HG03060 (cell line): ENCODE results near the gene ANKRD44.

Source experiments
- ATAC-seq: cut with Tn5 transposase; IDR thresholded peaks from one replicate; pipeline ENCODE4 v1.9.1; 2021; ENCODE audit warnings: low read depth, moderate number of reproducible peaks; ENCODE audit not compliant: unreplicated experiment

Gene ANKRD44

DNA sequence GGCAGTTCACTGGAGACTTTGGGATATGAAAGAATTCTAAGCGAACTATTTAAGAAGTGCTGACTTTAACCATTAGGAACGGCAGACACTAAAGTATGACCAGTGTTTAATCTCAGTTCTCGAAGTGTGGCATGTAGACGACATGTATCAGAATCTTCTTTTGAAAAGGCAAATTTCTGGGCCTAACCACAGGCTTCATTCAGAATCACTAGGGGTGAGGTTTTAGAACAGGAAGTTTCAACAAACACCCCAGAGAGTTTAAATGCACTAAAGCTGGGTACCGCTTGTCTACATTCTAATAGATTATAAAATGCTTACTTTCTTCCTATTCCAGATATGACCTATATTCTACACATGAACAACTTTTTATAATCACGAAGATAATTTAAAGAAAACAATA lies 180.3 kb downstream of the ANKRD44 start:
- peak; percentile 87 for ATAC-seq

DNA sequence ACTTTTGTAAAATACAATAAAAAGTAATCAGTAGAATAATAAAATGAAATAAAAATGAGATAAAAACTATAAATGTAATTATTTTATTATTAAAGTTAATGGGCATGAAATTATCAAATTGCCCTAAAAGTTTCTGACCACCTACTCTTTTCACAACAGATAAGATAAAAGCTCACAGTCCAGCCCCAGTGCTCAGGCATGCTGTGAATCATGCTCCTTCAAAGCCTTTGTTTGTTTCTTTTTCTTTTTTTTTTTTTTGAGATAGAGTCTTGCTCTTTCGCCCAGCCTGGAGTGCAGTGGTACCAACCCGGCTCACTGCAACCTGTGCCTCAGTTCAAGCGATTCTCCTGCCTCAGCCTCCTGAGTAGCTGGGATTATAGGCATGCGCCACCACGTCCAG lies 181.7 kb downstream of the ANKRD44 start:
- no peak for ATAC-seq

DNA sequence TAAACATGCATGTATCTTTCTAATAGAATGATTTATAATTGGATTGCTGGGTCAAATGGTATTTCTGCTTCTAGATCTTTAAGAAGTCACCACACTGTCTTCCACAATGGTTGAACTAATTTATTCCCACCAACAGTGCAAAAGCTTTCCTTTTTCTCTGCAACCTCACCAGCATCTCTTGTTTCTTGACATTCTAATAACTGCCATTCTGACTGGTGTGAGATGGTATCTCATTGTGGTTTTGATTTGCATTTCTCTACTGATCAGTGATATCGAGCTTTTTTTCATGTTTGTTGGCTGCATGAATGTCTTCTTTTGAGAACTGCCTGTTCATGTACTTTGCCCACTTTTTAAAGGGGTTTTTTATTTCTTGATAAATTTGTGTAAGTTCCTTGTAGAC lies 182.5 kb downstream of the ANKRD44 start:
- no peak for ATAC-seq

DNA sequence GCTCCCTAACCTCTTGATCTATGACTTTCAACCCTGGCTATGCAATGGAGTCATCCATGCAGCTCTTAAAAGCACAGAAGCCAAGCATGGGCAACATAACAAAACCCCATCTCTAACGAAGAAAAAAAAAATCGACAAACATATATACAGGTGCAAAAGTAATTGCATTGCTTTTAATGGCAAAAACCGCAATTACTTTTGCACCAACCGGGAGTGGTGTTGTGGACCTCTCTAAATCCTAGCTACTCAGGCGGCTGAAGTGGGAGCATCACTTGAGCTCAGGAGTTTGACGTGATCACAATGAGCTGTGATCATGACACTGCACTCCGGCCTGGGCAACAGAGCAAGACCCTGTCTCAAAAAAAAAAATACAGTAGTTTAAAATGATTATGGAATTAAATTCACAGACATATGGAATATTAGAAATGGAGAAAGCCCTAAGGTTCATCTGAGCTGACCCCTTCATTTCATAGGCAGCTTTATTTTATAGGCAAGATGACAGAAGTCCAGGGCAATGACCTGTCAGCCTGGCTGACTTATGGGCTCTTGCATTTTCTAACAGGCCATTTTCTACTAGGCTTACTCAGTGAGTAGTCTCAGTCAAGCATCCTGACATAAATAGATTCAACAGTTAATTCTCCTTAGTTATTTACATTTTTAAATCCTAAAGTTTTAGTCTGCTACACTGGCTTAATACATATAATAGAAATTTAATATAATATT lies 183.8 kb downstream of the ANKRD44 start:
- no peak for ATAC-seq

DNA sequence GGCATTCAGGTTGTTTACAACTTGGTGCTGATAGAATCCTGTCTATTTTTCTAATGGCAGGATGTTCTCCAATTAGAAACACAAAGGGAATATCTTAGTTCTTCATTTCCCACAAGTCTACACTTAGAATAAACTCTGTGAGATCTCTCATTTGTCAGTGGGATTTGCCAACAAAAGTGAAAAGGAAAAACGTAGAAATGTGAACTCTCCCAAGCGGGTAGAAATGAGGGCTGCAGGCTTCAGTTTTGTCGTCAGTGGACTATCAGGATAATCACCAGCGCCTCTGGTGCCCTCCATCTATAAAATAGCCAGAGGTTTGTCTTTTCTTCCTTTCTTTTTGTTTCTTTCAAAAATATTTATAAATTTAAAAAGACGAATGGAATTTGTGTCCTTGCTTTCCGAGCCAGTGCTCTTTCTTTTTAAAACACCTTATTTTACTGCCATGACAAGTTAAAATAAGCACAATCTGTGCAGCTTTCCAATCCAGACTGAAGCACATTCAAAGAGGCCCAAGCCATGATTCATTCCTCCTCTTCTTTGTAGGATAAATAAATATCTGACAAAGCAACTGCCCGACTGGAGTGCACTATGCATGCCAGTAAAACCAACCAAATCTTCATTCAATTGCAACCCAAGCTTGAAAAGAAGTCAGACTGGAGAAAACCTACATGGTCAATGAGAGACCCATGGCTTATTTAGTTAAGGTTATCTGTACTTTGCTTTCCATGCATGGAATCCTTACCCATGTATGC lies 185.8 kb downstream of the ANKRD44 start:
- ATAC-seq, result no peak

DNA sequence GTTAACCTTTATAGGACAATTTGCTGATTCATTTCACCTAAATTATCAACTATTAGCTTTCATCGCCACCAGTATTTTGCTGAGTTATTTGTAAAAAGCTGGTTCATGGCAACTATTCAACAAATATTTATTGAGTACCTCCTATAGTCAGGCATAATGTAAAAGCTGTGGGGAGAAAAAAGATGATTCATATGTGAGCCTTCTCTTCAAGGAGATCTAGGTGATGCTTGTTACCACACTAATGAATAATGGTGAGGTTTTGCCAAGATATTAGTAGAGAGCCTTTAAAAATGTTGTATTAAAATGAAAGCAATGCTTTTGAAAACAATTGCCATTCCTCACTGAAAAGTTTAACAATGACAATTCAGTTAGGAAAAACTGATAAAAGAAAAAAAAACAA lies 187.8 kb downstream of the ANKRD44 start:
- ATAC-seq, result no peak

DNA sequence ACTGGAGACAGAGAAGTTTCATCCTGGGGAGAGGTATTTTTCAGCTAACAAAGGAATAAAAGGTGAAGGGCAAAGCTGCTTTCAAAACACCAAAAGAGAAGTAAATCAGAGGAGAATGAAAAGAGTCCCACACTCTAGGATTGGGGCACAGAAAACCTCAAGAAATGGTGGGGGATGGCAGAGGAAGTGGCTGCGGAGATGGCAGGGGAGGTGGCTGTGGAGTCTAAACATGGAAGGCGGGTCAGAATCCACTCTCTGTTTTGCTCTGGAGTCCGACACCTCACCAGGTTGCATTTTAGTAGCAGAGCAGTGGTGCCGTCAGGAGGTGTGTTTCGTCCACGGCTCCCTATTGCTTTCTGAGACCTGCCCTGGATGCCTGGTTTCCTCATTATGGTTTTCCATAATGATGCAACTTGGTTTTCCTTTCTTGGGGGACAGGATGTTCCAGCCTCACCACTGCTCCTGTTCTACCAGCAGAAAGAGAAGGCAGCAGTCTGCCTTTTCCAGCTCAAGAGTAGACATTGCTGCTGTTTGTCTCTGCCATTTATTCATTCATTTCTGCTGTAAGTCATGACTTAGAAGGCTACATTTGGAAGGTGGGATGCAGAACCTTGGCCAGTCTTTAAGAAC lies 188.7 kb downstream of the ANKRD44 start:
- no peak for ATAC-seq

DNA sequence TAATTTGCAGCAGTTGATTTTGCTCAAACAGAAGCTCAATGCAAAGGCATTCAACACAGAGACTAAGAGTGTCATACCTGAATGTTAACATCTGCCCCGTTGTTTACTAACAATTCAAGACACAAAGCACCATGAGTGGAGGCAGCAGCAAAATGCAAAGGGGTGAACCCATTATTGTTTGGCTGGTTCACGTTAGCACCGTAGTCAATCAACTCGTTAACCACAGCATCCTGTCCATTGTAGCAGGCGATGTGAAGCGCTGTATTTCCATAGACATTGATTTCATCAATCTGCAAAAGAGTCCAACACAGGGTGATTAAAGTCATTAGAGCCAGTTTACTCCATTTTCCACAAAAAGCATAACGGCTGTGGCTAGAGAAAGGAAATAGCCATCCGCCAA lies 189.3 kb downstream of the ANKRD44 start:
- no peak for ATAC-seq

DNA sequence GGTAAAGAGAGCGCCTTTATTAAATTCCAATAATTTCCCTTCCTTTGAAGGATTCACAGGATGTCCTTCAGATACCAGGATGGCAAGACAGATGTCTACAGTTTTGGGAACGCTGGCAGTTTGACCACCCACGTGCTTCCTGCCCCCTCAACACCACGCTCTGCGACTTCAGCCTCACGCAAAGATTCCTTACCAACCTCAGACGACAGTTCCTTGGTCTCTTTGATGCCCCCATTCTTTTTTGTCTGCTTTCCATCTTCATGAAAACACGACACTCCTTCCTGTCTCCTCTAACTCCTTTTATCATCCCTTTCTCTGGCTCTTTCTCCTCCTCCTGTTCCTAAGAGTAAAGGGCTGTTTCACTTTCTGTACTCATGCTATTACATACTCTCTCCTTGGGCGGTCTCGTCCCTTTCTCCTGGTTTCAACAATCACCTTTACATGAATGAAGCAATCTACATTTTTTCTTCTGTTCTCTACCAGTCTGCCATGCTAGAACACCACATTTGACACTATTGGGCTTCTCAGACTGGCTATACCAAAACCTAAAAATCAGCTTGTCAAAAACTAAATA lies 194.2 kb downstream of the ANKRD44 start:
- ATAC-seq, result no peak

DNA sequence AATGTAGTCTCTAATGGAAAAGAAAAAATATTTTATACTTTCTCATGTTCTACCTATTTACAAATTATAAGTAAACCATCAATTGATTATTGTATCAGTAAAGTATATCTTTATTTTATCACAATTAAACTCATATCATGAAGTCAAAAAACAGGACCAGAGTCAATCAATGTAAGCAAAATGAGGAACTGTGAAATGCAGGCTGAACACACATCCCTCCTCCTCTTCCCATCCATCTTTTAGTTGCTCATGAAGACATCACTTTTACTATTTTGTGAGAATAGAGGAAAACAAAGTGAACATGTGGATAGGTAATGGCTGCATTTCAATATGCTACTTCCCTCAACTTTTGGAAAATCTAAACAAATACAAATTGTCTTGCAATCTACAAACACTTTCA lies 195.3 kb downstream of the ANKRD44 start:
- no peak for ATAC-seq

DNA sequence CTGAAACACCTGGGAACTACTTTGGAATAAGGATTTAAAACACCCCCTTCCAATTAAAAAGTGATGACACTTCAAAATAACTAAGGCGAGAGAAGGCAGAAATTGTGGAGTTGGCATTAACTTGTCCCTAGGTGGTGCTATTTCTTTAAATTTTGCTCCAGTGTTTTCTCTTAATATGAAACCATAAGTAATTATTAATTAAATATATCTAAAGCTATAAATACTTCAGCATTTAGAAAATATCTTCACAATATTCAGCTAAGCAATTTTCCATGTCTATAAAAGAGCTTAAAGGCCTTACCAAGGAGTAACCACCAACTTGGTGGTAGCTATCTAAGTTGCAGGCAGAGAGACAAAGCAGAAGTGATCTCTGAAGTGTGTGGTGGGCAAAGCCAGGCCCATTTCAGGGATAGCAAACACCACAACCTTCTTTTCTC lies 197.3 kb downstream of the ANKRD44 start:
- ATAC-seq, result no peak

DNA sequence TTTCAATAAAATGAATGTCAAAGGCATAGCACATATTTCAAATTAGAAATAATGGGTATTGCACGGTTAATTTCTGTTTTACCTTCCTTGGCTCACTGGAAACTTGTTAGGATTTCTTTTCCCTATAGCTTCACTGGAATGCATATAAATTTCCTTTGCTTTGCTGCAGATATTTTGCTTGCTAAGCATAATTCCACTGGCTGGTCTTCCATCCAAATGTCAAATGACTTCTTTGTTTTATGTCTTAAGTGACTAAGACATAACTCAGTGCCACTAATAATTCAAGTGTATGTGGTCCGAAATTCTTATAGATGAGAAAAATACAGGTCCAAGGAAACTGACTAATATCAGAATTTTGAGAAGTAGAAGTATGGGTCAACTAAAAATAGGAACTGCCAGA lies 201.3 kb downstream of the ANKRD44 start:
- ATAC-seq, result no peak

DNA sequence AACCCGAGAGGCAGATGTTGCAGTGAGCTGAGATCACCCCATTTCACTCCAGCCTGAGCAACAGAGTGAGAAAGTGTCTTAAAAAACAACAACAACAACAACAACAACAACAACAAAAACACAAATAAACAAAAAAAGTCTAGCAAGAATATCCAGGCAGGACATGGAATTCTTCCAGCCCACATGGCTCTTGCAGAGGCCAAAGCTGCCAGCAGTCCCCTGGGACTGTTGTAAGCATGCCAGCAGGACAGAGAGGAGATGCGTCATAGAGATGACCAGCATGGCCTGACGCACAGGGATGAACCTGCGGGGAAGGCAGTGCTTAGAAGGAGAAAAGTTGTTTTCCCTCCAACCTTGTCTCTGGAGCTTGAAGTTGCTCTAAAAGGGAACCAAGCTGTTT lies 201.8 kb downstream of the ANKRD44 start:
- ATAC-seq, result no peak

DNA sequence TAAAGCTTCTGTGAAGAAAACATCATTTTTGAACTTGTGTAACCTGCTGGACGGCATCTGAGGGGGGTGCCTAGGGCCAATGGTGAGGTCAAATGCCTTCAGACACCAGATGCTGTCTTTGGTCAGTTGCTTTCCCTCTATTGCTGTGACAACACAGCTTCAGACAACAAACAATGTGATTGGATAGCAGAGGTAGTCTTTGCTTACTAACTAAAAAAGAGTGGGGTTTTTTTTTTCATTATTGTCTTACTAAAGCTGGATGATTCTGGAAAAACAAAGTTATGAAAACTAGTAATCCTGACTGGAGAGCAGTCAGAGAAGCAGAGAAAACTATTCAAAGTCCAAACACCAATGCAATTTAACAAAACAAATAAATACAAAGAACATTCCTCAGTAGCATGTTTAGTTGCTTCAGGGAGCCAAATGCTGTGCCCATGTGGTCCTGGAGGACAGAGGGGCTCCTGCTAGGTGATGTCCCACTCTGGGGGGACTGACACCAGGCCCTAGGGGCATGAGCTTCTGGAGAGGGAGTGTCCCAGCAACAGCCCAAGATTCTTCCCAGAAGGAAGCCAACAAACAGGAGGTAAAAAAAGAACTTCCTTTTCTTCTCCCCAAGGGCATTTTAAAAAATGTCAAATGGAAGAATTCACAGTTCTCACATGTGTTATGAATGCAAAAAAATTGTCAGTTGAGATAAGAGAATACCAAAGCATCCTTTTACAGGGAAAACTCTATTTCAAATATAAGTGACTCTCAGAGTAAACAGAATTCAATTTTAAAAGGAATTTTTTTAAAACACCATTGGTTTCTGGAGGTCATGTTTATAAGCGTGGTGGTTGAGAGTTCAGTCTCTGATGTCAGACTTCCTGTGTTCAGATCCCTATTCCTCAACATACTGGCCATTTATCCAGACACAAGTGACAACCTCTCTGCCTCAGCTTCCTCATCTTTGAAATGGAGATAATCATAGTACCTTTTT lies 203.0 kb downstream of the ANKRD44 start:
- no peak for ATAC-seq

DNA sequence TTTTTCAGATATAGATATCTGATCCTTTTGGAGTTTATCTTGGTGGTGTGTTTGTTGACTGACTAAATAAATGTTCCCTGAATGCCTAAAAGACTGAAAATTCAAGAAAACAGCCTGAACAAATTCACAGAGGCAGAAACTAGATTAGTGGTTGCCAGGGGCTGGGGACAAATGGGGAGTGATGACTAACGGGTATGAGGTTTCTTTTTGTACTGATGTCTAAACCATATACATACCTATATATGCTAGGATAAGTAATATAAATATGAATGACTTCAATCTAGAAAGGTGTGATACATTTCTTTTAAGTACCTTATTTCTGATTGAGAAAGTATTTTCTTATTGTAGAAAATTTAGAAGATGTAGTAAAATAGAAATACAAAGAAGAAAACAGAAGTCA lies 207.2 kb downstream of the ANKRD44 start:
- no peak for ATAC-seq

DNA sequence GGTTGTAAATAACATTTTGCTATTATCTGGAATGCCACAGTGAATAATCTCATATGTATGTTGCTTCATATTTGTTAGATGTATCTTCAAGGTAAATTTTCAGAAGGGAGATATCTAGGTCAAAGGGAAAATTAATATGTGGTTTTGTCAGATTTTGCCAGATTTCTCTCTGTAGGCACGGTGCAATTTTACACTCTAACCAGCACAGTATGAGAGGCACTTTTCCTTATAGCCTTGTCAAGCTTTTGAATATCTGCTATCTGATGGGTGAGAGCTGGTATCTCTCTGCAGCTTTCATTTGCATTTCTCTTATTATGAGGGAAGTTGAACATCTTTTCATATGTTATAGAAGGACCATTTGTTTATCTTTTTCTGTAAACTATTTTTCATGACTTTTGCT lies 208.3 kb downstream of the ANKRD44 start:
- ATAC-seq, result no peak

DNA sequence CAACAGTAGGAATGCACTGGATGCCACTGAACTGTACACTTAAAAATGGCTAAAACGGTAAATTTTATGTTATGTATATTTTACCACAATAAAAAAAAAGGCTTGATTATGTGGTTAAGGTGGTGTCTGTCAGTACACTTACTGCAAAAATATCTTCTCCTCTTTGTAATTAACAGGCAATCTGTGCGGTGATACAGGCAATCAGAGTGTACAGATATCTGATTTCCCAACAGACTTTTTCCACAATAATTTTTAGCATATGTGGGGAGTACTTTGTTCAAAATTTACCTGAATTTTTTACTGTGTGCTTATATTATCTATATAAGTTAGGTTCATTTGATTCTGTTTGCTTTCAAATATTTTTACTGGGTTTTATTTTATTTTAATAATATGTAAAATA lies 209.1 kb downstream of the ANKRD44 start:
- no peak for ATAC-seq

DNA sequence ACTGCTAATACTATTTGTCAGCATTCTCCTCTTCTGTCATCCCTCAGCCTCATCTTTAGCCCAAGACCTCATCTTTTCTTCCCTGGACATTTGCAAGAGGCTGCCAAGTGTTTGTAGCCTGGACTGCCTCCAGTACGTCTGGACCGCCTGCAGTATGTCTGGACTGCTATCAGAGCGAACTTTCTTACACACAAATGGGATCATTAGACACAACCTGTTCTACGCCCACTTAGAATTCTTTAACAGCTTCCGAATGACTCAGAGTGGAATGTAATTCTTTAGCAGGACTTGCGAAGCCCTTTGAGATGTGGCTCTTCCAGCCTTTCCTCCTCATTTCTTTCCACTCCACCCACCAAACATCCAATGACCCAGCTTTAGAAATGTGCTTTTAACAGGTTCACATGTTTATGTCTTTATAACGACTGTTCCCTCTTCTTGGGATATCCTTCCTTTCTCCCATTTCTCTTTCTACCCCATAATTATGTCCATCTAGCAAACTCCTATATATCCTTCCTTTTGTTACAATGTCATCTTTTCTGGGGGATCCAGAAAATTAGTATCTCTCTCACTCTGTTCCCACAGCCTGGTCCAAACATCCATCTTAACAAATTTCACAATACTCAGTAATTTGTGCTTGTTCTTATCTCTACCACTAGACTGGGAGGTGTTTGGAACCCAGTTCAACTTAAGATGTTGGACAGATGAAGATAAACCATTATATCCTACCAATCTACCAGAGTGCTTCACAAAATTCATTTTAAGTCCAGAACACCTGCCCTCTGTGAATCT lies 212.8 kb downstream of the ANKRD44 start:
- ATAC-seq, result no peak

DNA sequence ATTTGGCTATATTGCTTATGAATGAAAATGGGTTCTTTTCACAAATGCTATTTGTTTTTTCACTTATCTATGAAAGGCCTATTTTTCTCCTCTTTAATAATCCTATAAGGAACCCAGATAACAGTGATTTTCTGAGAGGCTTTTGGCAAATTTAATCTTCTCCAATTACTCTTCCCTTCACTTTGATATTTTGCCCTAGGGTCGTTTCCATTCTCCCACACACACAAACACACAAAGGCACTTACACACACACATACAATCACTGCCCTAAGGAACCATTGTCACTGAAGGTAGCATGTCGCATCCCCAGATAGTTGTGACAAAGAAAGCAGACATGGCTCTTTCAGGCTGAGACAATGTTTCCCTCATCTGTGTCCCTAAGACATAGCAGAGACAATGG lies 213.9 kb downstream of the ANKRD44 start:
- no peak for ATAC-seq
